GM18861 (cell line): Measurements from ENCODE around the gene SSBP3.
A peak's percentile ranks its signal among the peaks of the same experiment; 100 is the strongest.
"Not testable (repeated sequence)": the region's sequence is repeated elsewhere in the genome, so short reads cannot be mapped to it uniquely, and the experiment has no call there.

Experiments used
- ATAC-seq: cut with Tn5 transposase; IDR thresholded peaks from one replicate; pipeline ENCODE4 v1.9.1; 2021; ENCODE audit not compliant: unreplicated experiment

The SSBP3 gene

DNA sequence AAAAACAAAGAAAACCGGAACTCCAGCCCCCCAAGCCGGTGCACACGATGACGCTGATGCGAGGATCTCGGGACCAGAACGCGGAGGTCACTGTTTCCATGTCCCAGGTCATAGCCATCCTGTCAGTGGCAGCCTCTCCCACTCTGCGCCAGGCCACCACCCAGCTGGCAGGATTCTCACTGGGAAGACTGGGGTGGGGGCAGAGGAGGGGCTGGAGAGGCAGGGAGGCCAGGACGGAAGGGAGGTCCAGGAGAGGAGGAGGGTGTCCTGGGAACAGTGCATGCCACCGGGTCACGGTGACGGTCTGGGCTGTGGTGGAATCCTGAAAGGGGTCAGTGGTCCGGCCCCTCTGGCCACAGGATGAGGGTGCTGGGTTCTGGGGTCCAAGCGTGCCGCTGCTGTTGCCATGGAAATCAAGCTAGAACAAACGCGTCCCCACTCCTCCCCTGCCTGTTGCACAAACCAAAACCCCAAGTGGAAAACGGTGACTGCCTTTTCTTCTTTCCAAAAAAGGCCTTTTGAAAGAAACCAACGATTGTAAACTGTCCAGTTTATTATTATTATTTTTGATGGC lies 180.1 kb downstream of the SSBP3 start:
- no peak for ATAC-seq

DNA sequence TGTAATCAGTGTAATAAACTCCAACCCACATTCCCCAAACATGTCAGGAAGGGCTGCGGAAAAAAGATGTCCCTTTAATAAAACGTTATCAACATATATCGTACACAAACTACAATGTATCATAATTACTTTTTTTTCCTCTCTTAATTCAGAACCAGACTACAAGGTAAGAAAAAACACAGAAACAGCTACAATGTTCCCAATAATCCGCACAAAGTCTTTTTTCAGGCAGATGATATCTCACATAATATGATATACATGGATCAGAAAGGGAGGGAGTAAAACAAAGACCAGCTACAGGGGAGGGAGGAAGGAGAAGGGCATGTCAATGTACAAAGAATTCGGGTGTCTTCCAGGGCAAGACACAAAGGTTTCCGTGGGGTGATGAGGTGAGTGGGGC lies 180.8 kb downstream of the SSBP3 start:
- ATAC-seq, result no peak

DNA sequence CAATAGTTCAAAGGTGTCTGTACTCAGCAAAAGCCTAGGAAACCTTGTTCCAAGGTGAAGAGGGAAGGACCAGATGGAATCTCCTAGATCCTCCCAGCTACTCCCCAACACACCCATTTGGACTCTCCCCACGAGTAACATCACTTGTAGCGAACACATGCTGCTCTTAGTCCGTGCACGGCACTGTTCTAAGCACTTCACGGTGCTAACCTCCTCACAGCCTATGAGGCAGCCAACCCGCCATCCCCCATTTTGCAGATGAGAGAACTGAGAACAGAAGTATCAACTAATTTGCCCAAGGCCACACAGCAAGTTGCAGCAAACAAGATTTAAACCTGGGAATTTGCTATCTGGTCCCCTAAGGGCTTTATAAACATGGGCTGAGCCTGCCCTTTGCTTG lies 182.0 kb downstream of the SSBP3 start:
- ATAC-seq, result no peak

DNA sequence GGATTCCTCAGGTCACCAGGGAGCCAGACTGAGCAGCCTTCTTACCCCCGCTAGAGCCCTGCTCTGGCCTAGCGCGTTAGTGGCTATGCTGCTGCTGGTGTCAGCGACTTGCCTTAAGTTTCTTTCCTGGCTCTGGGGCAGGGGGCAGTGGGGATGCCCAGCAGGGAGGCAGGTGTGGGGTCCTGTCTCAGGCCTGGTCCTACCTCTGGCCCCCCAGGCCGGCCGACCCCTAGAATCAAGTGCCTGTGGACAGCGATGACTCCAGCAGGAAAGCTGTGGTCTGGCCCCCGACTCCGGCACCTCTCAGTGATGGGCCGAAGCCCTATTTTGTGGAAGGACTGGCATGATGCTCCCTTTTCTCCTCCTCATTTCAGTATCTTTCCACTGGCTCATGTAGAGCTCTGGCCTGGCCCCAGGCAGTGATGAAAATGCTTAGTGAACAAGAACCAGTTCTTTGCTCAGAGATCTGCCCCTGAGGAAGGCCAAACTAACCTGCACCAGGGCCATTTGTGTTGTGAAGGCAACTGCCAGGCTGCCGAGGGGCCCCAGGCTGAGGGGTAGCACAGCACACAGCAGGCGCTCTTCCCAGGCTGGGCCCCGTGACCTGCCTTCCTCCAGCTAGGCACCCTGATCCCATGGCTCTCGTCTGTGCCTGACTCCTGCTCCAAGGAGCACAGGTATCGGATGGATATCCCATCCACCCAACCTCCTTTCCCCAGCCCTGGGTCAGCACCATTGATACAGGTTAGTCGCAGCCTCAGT lies 182.6 kb downstream of the SSBP3 start:
- no peak for ATAC-seq

DNA sequence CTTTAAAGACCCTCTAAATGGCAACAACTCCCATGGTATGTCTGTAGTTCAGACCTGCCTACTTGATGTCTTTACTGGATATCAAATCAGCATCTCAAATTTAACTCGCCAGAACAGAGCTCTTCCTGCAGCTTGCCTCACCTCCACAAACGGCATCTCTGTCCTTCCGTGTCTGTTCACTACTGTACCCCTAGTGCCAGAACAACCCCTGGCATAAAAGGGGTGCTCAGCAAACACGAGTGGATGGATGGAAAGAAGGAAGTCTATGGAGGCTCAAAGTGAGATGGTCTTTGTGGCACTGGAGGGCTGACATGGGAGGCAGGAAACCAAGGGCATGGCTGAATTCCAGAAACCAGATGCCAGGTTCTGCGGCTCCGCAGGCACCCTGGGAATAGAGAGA lies 183.5 kb downstream of the SSBP3 start:
- no peak for ATAC-seq

DNA sequence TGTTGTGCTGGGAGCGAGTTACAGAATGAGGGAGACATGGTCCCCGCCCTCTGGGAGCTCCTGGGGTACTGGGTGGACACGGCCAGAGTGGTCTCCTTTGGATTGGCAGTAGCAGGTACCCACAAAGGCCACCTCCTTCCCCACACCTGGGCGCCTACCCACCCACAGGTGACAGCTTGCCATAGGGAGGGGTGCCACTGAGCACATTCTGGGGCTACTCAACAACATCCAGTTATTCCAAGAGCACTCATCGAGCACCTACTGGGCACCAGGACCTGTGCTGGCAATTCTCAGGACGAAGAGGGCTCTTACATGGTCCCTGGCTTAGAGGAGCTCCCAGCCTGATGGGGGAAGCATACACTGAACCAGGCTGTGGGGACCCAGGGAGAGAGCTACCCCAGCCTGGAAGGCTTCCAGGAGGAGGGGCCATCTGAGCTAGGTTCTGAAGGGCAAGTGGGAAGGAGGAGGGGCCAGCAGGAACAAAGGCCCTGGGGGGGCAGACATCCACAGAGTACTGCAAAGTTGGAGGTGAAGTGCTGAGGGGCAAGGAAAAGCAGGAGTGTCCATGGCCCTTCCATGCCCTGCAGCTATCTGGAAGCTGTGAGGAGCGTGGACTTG lies 184.2 kb downstream of the SSBP3 start:
- no peak for ATAC-seq

DNA sequence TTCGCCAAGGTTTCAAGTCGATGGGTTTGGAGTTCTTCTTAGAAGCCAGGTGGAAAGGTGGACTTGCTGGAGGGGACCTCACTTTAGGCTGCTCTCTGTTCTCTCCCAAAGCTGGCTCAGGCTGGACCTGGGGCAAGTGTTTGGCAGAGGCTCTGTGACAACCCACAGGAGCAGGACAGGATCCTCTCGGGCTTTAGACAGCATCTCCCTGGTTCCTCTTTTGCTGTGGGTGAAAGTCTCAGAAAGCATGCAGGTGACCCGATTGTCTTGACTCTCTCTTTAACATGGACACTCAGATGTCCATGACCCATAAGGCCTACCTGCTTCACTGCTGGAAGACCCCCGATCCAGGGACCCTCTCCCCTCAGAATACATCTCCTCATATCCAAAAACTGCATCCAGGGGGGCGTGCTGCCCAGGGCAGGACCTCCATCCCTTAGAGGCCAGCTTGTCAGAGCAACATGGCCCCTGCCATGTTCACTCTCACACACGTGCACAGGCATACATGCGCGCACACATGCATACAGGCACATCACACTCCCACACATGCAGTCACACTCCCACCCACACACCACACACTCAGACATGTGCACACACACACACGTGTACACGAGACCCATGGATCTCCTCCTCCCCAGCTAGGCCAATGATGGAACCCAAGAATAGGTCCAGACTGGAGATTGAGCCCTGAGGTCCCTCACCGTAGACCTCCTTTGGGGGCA lies 184.9 kb downstream of the SSBP3 start:
- no peak for ATAC-seq

DNA sequence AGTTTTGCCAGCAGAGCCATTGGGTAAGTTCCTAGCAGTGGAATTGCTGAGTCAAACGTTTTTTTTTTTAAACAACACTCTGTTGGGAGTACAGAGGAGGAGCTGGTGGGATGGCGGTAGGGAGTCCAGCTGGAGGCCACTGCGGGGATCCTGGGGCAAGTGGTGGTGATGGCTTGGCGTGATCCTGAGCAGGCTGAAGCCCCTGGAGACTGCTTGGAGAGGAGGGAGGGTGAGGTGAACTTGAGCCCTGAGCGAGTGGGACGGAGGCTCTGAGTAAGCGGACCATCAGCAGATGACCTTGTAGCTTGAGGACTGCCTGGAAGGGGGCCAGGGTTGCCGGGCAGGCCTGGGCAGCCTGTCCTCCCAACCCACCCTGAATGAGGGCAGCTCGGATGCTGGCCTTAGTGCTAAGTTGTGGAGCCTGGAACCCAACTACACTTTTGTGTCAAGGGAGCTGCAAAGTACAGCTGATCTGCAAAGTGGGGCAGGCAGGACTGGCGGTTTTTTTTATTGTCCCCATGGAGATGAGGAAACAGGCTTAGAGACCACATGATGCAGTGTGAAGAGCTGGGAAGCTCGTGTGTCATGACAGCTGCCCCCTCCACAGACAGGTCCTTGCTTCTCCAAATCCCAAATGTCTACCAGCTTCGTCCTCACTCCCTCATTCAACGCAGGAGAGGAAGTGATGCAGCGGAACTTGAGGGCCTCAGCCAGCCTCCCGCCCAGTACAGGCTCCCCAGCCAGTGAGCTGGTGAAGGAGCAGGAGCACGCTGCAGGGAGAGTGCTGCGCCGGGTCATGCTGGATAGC lies 186.0 kb downstream of the SSBP3 start:
- no peak for ATAC-seq

DNA sequence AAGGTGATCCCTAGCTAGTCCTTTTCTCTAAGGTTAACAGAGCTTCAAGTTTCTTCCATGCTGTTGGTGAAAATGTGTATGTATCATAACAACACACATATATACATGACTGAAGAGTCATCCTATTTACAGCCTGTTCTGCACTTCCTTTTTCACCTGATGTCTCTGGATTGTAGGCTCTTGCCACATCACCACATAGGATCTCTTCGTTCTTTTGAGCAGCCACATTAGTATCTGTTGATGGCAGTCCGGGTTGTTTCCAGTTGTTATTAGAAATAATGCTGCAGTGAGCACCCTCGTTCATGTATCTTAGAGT lies 186.5 kb downstream of the SSBP3 start:
- no peak for ATAC-seq

DNA sequence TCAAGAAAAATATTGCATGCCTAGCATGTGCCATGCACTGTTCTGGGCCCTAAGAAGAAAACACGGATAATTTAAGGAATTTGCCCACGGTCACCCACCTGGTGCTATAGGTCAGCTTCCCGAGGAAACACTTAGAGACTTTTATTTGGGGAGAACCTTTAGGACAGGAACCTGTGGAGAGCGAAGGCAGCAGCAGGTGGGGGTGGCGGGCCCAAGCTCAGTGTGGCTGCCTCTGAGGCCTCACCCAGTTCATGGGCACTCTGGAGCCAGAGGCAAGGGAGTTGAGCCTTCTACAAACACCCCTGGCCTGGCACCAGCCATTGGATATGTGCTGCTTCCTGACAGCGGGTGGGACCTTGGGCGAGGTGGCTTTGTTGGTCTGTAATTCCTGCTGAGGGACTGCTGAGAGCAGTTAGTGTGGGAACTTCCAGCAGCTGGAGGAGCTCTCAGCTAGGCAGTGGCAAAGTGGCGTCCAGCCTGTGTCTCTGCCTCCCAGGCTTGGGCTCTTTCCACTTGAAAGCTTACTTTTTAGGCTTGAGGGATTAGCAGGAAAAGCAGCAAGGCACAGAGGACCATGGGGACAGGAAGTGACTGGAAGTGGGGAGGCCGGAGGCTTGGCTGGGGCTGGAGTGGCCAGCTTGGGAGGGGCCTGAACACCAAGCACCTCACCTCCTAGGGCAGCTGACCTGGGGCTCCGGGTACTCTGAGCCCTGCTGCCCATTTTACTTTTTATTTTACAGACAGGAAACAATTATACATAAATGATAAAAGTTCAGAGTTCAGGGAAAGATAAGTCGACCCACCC lies 187.1 kb downstream of the SSBP3 start:
- ATAC-seq, result no peak

DNA sequence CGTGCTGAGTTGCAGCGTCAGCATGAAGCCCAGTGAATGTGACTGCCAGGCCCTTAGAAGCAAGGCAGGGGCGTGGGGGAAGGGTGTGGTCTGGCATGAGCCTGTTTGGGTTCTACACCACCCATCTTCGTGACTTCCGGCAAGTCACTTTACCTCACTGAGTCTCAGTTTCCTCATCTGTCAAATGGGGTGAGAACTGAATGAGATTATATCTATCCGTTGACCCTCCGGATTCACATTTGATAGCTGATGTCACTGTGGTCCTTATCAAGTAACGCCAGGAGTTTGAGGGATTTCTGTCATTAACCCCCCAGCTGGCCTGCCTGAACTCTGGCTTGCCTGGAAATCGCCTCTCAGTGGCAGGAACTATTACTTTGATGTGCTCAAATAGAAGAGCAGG lies 190.7 kb downstream of the SSBP3 start:
- ATAC-seq, result no peak

DNA sequence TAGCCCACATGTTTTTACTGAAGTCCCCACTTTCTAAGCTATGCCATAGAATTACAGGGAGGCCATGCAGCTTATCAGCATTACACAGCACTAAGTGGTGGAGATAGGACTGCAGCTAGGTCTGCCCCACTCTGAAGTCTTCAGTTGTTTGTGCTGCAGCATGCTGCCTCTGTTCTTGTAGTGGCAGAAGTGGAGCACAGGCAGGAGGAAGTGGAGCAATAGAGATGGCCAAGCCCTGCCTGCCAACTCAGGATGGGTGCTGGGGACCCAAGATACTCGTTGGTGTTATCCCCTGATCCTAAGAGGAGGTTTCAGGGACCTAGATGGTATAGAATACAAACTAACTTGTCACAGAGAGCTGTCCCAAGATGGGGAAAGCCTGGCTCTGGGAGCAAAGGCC lies 193.3 kb downstream of the SSBP3 start:
- ATAC-seq, result no peak

DNA sequence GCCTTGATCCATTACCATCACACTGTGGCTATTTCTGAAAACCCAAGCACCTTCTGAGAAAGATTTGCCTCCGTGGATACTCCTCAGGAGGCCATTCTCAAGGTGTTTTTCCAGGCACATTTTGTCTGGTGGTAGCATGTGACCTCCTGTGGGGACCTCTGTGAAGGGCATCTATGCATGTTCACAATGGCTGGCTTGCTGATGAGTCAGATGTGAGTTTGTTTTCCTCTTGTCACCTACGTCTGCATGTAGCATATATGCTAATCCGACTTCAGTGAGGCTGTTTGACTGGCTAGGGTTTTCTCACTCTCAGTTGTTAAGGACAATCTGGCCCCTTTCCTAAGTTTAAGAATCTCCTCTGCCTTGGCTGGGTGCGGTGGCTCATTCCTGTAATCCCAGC lies 198.3 kb downstream of the SSBP3 start:
- ATAC-seq, result not testable (repeated sequence)

DNA sequence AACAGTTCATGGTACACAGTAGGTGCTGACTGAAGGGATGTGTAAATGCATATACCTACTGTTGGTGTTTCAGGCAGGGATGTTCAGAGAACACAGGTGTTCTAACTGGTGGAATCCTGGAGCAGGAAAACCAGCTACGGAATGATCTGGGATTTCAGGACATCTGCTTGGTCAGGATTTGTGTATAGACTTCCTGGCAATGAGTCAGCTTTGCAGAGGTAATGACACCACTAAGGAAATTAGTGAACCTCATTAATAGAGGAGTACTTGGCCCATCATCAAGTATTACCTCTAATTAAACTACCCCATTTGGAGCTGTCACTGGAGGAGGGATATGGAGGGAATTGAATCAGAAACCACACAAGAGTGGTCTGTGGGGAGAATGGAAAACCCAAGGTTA lies 198.9 kb downstream of the SSBP3 start:
- no peak for ATAC-seq

DNA sequence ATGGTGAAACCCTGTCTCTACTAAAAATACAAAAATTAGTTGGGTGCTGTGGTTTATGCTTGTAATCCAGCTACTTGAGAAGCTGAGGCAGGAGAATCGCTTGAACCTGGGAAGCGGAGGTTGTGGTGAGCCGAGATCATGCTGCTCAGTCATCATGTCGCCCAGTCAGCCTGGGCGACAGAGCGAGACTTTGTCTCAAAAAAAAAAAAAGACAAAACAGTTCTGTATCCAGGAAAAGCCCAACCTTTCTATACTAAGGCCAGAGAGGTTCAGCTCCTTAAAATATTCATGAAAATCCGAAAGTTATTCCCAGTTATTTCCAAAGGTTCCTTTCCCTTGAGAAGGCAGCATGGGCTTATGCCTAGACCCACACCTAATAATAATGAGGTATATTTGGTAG lies 202.0 kb downstream of the SSBP3 start:
- no peak for ATAC-seq

DNA sequence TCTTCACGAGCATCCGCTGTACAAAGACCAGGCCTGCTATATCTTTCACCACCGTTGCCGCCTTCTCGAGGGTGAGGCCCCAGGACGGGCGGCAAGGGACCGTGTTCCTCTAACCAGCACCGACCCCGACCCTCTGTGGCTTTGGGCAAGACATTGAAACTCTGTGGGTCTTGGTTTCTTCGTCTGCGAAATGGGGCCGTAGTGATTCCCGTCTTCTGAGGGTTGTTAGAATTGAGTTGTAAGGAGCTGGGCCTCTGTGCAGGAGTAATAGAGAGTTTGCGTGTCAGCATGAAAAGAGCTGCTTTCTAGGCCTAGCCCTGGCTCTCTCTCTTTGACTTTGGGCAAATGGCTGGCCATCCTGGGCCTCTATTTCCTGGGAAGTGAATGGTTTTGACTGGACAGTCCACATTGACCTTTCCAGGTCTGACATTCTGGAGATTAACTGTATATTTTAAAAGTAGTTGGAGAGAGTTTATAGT lies 205.6 kb downstream of the SSBP3 start:
- no peak for ATAC-seq

DNA sequence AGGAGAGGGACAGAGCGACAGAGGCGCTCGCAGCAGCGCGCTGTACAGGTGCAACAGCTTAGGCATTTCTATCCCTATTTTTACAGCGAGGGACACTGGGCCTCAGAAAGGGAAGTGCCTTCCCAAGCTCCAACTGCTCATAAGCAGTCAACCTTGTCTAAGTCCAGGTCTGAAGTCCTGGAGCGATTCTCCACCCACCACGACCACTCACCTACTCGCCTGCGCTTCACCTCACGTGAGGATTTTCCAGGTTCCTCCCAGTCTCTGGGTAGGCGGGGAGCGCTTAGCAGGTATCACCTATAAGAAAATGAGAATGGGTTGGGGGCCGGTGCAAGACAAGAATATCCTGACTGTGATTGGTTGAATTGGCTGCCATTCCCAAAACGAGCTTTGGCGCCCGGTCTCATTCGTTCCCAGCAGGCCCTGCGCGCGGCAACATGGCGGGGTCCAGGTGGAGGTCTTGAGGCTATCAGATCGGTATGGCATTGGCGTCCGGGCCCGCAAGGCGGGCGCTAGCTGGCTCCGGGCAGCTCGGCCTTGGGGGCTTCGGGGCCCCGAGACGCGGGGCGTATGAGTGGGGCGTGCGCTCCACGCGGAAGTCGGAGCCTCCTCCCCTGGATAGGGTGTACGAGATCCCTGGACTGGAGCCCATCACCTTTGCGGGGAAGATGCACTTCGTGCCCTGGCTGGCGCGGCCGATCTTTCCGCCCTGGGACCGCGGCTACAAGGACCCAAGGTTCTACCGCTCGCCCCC lies 206.3 kb downstream of the SSBP3 start, which contains the start of the genes CYB5RL and MRPL37:
CYB5RL (minus strand) TSS at position 266 of the 754 bp plus-strand sequence. CDS start 4,414 bp downstream, outside the sequence.
MRPL37 (plus strand) TSS at position 403 of the 754 bp plus-strand sequence; CDS start at position 480, 77 bp downstream.
- ATAC-seq, result peak; percentile 90

DNA sequence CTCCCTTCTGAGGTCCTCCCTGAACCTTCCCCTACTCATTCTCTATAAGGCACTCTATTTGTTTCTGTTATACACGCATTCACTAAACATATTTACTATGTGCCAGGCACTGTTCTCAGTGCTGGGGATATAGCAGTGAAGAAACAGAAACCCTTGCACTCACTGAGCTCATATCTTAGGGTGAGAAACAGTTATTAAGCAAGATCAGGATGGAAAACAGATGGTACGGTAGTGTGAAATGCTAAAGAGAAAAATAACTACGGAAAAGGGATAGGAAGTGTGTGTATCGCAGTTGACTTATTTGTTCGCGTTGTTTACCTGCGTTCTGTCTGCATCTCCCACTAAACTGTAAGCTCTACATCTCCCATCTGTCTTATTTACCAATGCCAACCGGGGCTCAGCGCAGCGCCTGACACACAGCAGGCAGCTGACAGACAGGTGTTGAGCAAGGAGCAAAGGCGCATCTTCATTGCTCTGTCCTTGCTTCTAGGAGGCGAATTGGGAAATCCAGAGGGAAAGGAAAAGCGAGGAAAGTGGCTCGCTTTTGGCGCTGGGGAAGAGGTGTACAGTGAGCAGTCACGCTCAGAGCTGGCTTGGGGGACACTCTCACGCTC lies 206.9 kb downstream of the SSBP3 start:
- no peak for ATAC-seq

DNA sequence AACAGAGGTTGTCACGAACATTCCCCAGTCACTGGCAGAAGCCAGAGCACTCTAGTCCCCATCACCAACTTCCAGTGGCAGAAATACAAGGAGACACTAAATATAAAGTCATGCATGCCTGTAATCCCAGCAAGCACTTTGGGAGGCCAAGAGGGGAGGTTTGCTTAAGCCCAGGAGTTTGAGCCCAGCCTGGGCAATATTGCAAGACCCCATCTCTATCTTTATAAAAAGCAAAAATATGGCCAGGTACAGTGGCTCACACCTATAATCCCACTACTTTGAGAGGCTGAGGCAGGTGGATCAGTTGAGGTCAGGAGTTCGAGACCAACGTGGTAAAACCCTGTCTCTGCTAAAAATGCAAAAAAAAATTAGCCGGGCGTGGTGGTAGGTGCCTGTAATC lies 212.7 kb downstream of the SSBP3 start:
- no peak for ATAC-seq
